HG03045 (cell line): Measurements from ENCODE around the gene CRYL1.
A peak's percentile ranks its signal among the peaks of the same experiment; 100 is the strongest.

Experiments used
- ATAC-seq: cut with Tn5 transposase; IDR thresholded peaks from one replicate; pipeline ENCODE4 v1.9.1; 2021; ENCODE audit warnings: mild to moderate bottlenecking, moderate library complexity; ENCODE audit not compliant: unreplicated experiment

The CRYL1 gene

DNA sequence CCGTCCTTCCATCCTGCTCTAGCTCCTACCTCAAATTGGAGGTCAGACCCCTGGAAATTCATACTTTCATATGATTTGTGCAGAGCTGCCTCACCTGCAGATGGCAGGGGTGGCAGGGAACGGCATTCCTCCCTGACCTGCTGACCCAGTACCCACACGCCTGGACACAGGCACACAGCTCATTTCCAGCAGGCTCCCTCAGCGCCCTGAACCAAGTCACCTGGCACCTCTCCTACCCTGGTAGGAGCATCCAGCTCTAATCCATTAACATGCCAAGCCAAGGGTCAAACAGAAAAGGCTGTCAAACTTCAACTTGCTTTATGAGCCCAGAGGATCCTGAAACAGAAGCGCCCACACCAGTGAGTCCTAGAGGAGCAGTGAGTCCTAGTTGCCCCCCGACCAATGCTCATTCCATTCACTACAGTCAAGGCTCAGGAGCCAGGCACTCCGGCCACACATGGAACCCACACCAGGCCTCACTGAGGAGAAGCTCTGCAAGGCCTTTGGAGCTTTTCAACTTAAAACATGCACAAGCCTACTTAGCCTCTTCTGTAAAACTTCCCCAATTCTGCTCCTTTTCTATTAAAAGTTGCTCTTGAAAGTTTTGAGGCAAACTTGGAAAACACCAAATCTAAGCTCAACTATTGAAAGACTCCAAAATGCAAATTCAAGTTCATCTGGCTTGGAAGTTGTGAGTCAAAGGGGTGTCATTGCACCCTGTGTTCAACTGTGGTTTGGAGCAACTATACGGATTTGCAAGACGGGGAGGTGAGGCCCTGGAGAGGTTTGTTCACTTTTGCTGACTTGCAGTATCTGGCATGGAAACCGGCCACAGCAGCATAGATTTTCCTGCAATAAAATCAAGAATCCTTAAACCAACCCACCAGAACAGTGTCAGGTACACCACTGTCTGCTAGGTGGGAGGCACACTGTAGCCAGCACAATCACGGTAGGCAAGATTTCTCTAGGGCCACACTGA, 96.7 kb downstream of the CRYL1 start:
- no peak for ATAC-seq

DNA sequence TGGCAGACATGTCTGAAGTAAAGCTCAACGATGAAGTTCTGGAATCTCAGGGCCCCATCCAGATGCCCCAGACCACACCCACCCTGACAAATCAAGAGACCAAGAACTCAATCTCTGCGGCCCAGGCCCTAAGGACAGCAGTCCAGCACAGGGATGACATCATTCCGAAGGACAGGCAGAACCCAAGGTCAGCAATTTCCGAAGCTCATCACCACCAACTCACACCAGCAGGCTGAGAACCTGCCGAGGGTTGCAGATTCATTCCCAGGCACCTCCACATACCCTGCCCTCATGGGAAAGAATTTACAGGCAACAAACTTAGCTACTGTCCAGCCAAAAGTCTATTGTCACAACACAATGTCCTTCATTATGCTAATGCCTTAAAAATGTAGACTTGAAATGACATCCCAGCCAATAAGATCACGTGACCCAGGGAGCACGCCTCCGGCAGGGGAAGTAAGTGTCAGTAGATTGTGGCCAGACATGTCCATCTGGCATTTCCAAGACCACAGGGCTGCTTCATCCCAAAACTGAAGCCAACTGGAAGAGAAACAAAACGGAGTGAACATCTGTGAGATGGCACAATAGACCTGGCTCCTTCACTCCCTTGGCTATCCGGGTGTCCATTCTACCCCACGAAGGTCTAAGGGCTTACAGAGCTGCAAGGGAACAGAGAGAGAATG, 98.8 kb downstream of the CRYL1 start:
- ATAC-seq, result no peak

DNA sequence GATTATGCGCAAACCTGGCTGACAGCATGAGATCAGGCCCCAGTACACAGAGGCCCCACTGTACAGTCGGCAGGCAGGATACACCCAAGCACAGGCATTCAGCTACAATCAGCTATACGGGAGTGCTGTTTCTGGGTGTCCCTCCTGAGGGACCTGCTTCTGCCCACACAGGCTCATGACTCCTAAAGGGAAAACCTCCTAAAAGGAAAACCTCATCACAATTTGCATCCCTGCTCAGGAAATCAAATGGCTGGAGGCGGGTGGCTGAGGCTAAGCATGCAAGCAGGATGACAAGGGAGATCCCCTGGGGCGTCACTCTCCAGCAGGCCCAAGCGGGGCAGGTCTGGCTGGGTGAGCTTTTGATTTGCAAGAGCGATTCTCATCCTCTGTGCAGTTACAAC, 99.8 kb downstream of the CRYL1 start:
- peak; percentile 56 for ATAC-seq

DNA sequence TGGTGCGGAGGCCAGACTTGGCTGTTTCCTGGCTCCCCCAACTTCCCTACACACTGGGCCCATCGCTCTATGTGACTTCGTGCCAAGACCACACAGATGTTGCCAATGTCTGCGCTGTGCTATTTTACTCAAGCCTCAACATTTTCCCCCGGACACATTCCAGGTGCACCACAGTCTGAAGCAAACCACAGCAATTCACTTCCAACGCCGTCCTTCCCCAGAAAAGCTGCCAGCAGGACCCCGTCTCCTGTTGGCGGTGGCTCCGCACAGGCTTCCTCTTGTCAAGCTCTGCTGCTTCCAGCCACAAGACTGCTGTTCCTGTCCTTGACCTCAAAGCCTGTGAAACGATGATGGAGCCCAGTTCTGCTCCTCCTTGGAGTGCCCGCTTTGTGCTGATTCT, 100.7 kb downstream of the CRYL1 start:
- no peak for ATAC-seq

DNA sequence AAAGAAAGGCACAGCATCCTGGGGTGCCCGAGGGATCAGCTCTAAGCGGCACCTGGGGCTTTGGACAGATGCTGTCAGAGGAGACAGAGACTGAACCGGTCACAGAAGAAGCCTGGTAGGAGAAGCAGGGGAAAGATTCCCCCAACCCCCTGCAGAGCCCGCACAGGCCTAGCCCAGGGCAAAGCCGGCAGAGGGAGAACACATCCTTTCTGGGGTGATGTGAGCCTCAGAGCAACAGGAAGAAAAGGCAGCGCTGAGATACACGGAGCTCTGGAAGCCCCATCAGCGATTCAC, 101.2 kb downstream of the CRYL1 start:
- ATAC-seq, result no peak

DNA sequence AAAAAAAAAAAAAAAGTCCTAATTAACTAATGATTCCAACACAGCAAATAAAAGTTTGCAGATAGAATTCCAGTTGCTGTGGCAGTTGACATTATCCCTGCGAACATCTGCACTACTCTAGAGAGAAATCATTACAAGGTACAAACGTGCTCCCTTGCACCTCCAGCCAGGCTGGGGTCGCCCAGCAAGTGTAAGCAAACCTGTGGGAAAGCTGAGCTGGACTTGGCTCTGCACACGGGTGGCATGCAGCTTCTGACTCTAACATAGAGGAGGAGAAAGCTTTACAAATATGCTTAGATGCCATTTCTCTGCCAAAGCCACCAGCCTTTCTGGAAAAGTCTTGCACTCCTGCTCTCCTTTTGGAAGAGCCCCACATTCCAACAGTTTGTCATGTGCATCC, 103.3 kb downstream of the CRYL1 start:
- no peak for ATAC-seq

DNA sequence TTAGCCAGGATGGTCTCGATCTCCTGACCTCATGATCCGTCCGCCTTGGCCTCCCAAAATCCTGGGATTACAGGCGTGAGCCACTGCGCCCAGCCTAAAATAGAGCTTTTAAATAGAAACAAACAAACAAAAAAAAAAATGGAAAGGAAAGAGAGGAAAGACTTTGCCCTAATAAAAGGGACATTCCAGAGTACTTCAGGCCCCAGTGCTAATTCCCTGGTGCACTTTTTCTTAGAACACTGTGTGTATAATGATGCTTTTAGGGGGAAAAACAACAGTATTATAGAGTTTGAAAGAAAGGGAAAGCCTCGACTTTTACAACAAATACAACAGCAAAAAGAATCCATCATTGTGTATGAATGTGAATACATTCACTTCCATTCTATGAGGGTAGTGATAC, 104.7 kb downstream of the CRYL1 start:
- ATAC-seq, result no peak

DNA sequence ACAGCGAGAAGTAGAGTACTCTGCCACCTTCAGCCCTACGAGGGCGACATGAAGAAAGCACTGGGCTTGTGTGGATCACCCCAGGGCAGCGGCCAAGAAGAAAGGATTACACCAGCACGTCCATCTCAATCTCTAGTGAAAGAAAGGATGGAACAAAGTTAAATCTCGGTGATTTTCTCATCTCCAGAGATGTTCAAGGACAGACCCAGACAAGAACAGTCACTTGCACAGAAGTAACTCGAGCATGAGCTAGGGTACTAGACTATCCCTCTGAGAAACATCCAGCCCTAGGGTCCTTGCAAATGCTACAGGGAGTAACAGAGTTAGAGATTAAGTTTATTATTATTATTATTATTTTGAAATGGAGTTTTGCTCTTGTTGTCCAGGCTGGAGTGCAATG, 106.7 kb downstream of the CRYL1 start:
- ATAC-seq, result no peak

DNA sequence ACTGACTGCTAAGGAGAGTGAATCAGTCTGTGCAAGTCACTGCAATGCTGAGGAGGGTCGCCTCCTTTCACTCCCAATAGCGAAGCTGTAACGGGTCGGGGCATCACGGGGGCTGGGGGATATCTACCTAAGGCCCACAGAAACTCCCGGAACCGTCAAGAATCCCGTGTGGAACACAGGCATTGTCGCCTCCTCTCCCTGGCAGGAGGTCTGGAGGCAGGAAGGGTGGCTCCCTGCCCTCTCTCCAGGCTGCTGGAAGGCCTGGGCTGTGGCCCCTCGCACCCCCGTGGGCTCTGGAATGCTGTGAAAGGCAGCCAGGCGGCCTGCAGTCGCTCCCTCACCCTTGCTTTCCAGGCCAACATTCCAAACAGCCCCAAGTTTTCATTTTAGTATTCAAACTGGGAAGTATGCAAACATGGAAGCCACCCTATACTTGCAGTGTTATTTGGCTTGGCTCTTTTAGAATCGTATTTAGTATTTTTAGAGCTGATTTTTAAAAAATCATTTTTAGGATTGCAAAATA, 109.4 kb downstream of the CRYL1 start:
- no peak for ATAC-seq

DNA sequence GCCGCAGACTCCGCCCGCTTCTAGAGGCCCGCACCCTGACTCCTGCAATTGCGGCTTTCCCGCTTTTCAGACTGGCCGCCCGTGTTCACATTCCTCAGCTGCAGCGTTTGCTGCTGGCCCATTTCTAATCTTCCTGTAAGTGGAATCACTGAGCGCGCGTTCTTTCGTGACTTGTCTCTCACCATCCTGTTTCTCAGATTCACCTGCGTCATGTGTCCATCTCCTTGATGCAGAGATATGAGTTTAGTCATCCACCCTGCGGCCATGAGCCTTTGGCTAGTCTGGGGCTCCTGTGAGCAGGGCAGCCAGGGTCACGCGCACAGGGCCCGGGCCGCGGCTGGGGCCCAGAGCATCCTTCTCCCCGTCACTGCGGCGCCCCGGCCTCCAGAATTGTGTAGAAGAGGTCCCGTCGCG, 110.0 kb downstream of the CRYL1 start:
- ATAC-seq, result no peak

DNA sequence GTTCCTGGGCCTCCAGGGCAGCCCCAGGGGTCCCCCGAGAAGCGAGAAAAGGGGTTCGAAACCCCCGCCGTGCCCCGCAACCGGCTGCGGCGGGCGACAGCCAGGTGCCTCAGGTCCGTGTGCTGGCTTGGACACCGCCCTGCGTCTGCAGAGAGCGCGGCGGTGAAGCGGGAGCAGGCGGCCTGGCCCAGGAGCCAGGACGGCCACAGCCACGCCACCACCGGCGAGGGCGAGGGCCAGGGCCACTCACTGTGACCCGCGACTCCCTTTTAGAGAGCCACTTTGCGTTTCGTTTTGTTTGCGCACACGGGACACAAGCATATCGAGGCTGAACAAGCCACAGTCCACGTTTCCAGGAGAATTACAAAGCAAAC, 110.4 kb downstream of the CRYL1 start:
- ATAC-seq, result no peak

DNA sequence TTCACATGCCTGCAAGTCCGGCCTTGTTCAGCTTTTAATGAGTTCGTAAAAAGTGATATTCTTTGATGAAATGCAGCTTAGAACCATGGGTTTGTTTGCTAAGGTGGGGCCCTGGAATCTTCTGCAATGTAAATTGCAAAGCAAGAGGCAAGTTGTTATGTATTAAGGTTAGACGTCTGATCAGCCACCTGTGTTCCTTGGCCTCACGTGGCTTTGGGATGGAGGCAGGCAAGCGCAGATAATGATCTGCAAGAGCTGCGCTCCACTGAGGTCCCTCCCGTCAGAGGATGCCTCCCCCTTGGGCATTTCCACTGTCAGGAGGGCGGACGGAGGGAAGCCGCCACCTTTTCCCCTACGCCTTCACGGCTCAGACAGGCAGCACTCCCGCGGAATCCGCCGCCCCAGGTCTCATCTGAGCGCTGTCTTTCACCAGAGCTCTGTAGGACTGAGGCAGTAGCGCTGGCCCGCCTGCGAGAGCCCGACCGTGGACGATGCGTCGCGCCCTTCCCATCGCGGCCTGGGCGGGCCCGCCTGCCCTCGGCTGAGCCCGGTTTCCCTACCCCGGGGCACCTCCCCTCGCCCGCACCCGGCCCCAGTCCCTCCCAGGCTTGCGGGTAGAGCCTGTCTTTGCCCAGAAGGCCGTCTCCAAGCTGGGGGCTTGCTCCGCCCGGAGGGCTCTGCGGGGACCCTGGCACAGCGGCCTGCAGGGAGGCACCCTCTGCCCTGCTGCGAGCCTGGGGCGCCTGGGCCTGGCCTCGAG, 110.9 kb downstream of the CRYL1 start:
- ATAC-seq, result no peak

DNA sequence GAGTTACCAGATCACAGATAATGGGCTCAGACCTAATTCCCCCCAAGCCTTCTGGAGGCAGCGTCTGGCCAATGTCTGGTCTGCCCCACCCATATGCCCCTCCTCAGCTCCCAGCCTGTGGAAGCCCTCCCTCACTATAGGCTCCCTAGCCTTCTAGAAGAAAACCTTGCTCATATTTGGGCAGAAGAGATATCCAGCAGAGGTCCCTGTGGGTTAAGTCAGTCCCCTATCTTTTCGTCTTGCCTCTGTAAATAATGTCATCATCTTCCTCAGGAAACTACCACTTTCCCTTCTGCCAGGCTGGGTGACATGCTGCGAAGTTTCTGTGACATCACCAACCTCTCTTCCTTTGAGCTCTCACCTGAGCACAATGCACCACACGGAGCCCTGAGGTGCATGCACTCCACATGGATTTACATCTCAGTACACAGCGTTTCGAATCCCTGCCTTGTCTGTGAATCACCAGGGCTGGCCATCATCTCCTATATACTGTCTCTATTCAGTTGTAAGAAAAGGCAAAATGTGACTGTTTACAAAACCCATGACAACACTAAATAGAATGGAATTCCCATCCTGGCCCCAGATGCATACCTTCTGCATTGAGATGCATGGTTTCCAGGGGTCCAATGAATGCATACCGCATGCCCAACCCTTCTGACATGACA, 112.8 kb downstream of the CRYL1 start:
- no peak for ATAC-seq

DNA sequence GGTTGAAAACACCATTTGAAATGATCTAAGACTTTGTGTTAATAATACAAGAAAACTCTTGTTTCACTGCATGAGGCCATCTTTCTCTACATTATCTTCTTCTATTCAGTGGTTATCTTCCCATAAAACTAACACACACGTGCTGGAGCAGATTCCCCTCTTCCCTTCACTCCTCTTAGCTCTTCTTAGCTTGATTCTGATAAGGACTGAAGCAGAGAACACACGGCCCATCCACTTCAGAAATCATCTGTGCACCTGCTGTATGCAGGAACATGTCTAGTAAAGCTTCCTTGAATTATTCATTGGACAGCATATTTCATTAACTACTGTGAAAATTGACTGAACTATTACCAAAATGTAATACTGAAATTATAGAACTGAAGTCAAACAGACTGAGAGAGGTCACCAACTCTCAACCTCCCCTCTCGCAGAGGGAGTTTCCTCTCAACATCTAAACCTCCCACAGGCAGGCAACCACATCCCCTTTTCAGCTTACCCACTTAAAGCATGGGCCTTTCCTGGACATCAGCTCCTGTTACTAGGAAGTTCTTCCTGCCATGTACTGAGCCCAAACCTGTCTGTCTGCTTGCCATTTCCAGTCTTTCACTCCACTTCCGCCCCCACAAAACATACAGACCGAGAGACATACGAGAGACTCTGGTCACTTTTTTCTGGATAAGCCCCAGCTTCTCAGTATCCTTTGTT, 113.9 kb downstream of the CRYL1 start:
- ATAC-seq, result peak; percentile 90

DNA sequence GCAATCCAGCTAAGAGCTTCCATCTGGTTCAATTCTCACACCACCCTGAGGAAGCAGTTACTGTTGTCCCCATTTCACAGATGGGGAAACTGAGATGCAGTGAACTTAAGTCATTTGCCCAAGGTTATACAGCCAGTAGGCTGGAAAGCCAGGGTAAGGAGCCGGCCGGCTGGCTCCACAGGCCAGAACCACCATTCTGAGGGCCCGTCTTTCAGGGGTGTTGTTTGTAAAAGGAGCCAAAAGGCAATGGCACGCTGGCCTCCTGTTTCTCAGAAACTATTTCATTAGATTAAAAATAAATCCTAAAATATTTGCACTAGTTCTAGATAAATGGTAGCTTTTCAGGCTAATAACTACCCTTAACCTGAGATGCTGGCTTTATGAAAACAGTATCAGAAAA, 114.9 kb downstream of the CRYL1 start:
- no peak for ATAC-seq

DNA sequence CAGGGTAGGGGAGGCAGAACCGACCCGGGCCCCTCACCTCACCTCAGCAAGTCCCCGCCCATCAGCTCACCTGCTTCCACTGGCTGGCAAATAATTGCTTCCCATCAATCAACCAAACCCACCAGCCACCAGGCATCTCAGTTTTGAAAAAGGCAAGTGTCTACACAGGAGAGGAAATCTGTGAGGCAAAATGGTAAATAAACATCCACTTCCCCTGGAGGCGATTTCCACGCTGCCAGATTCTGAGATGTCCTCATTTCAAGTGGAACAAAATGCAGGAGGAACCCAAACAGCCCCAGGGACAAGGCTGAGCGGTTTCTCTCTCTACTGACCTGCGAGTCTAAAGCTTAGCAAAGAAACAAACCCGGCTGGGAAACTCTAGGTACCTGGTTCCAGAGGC, 117.5 kb downstream of the CRYL1 start:
- no peak for ATAC-seq

DNA sequence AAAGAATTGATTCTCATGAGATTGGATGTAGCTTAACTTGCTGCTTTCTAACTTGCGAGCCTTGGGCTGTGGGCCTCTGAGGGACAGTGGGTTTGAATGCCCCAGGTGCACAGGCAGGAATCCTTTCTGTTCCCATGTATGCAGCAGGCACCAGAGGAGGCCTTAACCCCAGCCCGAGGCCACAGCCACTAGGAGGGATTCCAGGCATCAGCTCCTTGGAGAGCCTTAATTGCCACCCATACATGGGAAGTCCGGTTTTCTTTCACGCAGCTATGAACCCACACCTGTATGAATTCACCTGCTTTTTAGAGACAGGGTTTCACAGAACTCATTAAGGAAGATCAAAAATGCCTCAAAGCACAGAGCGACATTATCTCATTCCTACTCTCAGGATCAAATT, 117.9 kb downstream of the CRYL1 start:
- no peak for ATAC-seq

DNA sequence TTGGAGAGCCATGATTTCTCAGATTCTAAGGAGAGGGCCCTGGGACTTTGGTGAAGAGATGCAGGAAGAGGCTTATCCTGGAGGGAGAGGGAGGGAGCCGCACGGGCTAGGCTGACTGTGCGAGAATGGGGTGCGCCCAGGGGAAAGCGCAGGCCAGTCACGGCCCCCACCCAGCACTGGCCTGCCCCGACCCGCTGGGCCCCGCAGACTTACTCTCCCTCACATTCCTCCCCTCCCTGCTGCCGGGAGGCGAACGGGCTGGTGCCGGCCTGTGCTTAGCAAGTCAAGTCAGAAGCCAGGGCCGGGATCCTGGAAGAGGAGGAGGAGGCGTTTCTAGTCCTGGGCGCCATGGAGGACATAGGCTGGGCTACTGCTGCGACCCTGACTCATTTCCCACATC, 120.0 kb downstream of the CRYL1 start:
- no peak for ATAC-seq

DNA sequence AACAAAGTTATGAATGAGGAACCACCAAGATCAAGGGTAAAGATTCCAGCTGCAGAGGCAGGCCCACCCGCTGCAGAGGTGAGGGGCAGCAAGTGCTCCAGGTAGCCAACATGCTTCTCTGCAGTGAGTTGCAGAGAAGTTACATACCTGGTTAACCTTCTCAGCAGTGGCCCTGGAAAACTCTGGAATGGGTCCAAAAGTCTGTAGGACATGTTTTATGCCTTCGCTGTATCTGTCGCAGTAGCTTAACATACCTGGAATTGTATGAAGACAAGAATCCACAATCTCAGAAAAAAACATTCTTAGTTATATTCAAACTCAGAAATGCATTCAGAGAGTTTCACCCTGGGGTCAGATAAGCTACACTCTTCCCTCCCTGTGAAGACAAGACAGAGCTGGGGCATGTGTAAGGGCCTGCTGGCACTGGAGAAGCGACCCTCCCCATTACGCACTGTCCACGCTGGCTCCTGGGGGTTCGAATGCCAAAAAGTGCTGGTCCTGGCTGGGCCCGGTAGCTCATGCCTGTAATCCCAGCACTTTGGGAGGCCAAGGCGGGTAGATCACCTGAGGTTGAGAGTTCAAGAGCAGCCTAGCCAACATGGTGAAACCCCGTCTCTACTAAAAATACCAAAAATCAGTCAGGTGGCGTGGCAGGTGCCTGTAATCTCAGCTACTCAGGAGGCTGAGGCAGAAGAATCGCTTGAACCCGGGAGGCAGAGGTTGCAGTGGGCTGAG, 121.0 kb downstream of the CRYL1 start:
- no peak for ATAC-seq

DNA sequence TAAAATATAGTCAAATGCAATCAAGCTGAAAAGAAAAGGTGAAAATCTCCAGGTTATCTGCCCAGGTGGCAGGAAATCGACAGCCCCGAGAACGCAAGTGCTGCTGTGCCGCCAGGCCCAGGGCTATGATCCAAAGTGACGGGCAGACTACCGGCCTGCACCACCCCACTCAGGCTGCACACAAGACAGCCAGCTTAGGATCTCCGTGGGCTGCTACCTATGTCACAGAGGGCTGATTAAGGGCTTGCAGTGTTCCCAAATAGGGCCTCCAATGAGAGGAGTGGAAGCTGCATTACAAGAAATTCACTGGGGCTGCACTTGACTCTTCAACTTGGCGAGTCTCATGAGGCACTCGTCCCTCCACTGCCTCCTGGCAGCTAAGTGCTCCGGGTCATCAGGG, 121.8 kb downstream of the CRYL1 start:
- ATAC-seq, result no peak
